Ishikawa (cell line): ENCODE measurements around the gene ETNK2.

Experiments used
- CEBPB ChIP-seq: IDR thresholded peaks from 2 replicates; pipeline ENCODE4 v1.6.1; 2012
- CREB1 ChIP-seq: IDR thresholded peaks from 2 replicates; pipeline ENCODE4 v1.6.1; 2012; ENCODE audit warnings: low read depth
- EGR1 ChIP-seq: IDR thresholded peaks from 2 replicates; pipeline ENCODE4 v1.6.1; 2012
- EP300 ChIP-seq: IDR thresholded peaks from 2 replicates; pipeline ENCODE4 v1.6.1; 2012; ENCODE audit warnings: borderline replicate concordance
- FOXM1 ChIP-seq: IDR thresholded peaks from 2 replicates; pipeline ENCODE4 v1.6.1; 2012; ENCODE audit warnings: low read depth, borderline replicate concordance
- NFIC ChIP-seq: IDR thresholded peaks from 2 replicates; pipeline ENCODE4 v1.6.1; 2012
- RAD21 ChIP-seq: IDR thresholded peaks from 2 replicates; pipeline ENCODE4 v1.6.1; 2012; ENCODE audit warnings: low read depth
- TAF1 ChIP-seq: IDR thresholded peaks from 2 replicates; pipeline ENCODE4 v1.6.1; 2012; ENCODE audit warnings: low read depth, mild to moderate bottlenecking
- TCF12 ChIP-seq: IDR thresholded peaks from 2 replicates; pipeline ENCODE4 v1.6.1; 2012; ENCODE audit warnings: low read depth
- TEAD4 ChIP-seq: IDR thresholded peaks from 2 replicates; pipeline ENCODE4 v1.6.1; 2012
- YY1 ChIP-seq: IDR thresholded peaks from 2 replicates; pipeline ENCODE4 v1.6.1; 2012; ENCODE audit warnings: low read depth
- ZBTB7A ChIP-seq: IDR thresholded peaks from 2 replicates; pipeline ENCODE4 v1.6.1; 2012; ENCODE audit warnings: low read depth
- TF ChIP-seq, protein P1 (sequence below): IDR thresholded peaks from 2 replicates; pipeline ENCODE4 v1.6.1; 2012
- TF ChIP-seq, protein P2 (sequence below): IDR thresholded peaks from 2 replicates; pipeline ENCODE4 v1.6.1; 2012; ENCODE audit warnings: low read depth, mild to moderate bottlenecking
- TF ChIP-seq, protein P3 (sequence below): IDR thresholded peaks from 2 replicates; pipeline ENCODE4 v1.6.1; 2012

The ETNK2 gene, protein sequence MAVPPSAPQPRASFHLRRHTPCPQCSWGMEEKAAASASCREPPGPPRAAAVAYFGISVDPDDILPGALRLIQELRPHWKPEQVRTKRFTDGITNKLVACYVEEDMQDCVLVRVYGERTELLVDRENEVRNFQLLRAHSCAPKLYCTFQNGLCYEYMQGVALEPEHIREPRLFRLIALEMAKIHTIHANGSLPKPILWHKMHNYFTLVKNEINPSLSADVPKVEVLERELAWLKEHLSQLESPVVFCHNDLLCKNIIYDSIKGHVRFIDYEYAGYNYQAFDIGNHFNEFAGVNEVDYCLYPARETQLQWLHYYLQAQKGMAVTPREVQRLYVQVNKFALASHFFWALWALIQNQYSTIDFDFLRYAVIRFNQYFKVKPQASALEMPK

DNA sequence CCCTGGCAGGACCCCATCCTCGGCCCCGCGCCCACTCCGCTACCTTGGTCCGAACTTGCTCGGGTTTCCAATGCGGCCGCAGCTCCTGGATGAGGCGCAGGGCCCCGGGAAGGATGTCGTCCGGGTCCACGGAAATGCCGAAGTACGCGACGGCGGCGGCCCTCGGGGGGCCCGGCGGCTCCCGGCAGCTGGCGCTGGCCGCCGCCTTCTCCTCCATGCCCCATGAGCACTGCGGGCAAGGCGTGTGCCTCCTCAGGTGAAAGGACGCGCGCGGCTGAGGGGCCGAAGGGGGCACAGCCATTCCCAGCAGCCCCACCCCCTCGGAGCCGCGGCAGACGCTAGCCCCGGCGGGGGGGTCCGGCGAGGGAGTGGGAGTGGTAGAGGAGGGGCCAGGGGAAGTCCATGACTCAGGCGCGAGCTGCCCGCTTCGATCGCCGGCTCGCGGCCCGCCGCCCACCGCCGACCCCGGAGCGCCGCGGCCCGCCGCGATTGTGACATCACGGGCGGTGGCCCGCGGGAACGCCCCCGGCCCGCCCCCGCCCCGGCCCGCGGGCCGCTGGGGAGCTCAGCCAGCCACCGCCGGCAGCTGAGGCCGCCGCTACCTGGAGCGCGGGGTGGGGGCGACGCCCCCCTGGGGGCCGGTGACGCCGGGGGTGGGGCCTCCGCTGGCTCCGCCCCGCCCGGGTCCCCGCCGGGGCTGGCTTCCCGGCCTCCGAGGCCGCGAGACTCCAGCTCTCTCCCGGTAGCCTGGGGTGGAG is at the start of gene ETNK2:
Gene ETNK2, minus strand, starts transcription at position 493 of the 758 bp plus-strand sequence. Its CDS starts 192 bp downstream, at position 301.
- peak; percentile 92 for TF ChIP-seq ZBTB7A
- no peak for TF ChIP-seq NFIC

DNA sequence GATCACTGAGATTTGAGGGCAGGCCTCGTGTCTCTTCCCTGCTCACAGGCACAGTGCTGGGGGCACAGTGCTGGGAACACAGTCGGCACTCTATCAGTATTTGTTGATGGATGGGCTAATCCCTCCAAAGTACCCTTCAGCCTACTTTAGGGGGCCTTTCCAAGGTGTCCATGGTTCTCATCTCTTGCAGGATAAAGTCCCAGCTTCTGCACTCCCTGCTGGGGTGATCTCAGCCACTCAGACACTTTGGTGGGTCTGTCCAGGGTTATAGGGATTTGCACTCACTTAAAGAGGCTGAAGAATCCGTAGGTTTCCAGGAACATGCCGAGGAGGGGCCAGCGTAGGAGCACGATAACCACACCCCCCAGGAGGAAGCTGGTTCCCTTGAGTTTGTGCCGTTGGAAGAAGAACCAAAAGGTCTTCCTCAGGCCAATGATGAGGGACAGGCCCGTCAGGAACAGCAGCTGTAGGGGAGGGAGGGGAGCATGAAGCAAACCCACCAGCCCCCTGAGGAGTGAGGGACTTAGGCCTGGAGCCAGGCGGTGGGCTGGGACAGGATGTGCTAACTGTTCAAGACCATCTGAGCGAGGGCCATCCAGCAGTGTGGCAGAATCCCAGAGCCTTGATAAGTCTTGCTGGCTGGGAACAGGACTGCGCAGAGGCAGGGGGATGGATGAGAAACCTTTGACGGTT is 49.6 kb upstream of the ETNK2 start:
- no peak for TF ChIP-seq YY1
- TF ChIP-seq, protein P1, sequence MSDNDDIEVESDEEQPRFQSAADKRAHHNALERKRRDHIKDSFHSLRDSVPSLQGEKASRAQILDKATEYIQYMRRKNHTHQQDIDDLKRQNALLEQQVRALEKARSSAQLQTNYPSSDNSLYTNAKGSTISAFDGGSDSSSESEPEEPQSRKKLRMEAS, result no peak
- TF ChIP-seq NFIC, result no peak
- TF ChIP-seq CEBPB, result no peak
- TF ChIP-seq RAD21, result no peak
- no peak for TF ChIP-seq TAF1
- TF ChIP-seq TEAD4, result no peak
- no peak for TF ChIP-seq ZBTB7A
- TF ChIP-seq CREB1, result no peak
- no peak for TF ChIP-seq FOXM1
- TF ChIP-seq EP300, result no peak
- no peak for TF ChIP-seq EGR1
- TF ChIP-seq, protein P2, sequence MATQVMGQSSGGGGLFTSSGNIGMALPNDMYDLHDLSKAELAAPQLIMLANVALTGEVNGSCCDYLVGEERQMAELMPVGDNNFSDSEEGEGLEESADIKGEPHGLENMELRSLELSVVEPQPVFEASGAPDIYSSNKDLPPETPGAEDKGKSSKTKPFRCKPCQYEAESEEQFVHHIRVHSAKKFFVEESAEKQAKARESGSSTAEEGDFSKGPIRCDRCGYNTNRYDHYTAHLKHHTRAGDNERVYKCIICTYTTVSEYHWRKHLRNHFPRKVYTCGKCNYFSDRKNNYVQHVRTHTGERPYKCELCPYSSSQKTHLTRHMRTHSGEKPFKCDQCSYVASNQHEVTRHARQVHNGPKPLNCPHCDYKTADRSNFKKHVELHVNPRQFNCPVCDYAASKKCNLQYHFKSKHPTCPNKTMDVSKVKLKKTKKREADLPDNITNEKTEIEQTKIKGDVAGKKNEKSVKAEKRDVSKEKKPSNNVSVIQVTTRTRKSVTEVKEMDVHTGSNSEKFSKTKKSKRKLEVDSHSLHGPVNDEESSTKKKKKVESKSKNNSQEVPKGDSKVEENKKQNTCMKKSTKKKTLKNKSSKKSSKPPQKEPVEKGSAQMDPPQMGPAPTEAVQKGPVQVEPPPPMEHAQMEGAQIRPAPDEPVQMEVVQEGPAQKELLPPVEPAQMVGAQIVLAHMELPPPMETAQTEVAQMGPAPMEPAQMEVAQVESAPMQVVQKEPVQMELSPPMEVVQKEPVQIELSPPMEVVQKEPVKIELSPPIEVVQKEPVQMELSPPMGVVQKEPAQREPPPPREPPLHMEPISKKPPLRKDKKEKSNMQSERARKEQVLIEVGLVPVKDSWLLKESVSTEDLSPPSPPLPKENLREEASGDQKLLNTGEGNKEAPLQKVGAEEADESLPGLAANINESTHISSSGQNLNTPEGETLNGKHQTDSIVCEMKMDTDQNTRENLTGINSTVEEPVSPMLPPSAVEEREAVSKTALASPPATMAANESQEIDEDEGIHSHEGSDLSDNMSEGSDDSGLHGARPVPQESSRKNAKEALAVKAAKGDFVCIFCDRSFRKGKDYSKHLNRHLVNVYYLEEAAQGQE, result no peak
- no peak for TF ChIP-seq TCF12
- TF ChIP-seq, protein P3, sequence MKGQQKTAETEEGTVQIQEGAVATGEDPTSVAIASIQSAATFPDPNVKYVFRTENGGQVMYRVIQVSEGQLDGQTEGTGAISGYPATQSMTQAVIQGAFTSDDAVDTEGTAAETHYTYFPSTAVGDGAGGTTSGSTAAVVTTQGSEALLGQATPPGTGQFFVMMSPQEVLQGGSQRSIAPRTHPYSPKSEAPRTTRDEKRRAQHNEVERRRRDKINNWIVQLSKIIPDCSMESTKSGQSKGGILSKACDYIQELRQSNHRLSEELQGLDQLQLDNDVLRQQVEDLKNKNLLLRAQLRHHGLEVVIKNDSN, result no peak

DNA sequence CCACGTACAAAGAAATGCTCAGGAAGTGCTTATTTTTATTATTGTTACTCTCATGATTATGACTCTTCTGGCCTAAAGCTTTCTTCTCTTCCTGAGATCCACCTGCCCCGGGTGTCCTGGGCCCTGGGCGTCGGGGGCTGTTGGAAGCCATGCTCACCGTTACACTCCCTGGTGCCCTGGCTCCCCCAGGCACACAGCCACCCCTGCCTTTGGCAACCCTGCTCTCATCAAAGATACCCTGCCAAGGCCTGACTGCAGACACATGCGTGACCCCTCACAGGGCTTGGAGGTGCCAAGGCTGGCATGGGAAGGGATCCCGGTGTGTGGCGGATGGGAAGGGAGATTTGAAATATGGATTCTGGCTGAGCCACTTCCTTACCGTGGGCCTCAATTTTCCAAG is 47.7 kb upstream of the ETNK2 start:
- TF ChIP-seq, protein P1, result no peak
- TF ChIP-seq CEBPB (no peak), TCF12 (no peak), EP300 (no peak), YY1 (no peak), EGR1 (no peak)

DNA sequence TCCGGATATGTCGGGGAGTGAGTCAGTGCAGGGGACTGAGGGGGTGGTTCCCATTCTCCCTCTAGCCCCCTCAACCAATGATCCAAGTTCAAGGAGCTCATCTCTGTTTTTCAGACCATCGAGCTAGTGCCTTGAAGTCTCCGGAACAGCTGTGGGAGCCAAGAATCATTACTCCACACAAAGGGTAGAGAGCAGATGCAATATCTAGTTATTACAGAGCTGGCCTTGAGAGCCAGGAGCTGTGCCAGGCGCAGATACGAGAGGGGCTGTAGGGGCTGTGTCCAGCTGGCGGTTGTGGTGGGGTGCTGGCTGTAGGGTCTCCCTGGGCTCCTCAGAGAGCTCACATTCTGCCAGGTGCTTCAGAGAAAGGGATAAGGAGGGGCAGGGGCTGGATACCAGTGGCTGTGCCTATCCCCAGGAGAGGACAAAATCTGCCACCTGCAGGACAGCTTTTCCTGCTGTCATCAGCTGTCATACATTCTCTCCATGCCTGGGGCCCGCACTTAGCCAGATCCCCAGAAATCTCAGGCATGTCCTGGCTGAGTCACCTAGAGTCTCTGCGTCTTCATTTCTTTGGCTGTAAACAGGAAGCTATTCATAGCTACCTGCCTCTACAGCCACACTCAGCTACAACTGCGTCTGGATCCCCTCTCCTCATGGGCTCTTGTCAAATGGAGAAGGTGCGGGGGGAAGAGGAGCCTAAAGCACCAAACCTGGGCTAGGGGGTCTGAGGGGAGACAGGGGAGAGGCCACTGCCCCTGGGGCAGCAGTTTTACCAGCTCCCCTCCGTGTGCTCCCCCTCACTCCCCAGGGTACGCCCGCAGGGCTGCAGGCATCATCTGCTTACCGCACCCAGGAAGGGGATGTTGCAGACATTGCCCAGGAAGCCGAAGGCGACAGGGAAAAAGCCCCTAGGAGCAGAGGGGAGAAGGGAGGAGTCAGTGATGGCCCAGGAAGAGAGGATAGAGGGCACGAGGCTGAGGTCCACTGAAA is 46.8 kb upstream of the ETNK2 start:
- TF ChIP-seq CEBPB, result no peak
- TF ChIP-seq TAF1, result no peak
- peak; percentile 40; the same call in 1 of the 2 replicates for TF ChIP-seq RAD21
- TF ChIP-seq TCF12, result no peak
- TF ChIP-seq TEAD4, result peak; percentile 73
- no peak for TF ChIP-seq YY1

DNA sequence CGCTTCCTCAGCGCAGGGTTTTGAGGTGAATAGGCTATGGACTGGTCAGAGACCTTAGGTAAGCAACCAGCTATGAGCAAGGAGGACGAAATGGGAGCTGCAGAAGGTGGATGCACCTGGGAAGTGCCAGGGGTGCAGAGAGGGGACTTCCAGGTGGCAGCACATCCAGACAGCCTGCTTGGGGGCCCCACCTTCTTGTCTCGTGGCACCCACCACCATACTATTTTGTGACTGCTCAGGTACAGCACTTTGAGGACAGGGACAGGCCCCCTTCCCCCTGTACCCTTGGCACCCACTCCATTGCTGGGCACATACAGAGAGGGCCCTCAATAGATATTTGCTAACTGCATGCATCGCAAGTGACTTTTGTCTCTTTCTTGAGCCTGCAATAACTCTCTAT is 45.2 kb upstream of the ETNK2 start:
- TF ChIP-seq FOXM1 (no peak), TAF1 (no peak), TCF12 (no peak), CEBPB (no peak), ZBTB7A (no peak), TEAD4 (no peak), CREB1 (no peak), YY1 (no peak), RAD21 (no peak), EGR1 (no peak), NFIC (no peak), EP300 (no peak)
- TF ChIP-seq, protein P2, result no peak
- TF ChIP-seq, protein P3, result no peak
- TF ChIP-seq, protein P1, result no peak
